Spleen (tissue), 7 donors: ENCODE measurements around the gene ACTG1.

Experiments used
- POLR2A ChIP-seq, 3 donors: fragments of 450-650 bp; IDR thresholded peaks; one replicate each; pipeline ENCODE4 v1.5.1; 2017; ENCODE audit warnings: antibody characterized with exemption in 3 of 3, mild to moderate bottlenecking in 1 of 3
- POLR2AphosphoS5 ChIP-seq, 3 donors: sonication (generic); formaldehyde crosslinking; IDR thresholded peaks; one replicate each; pipeline ENCODE4 v1.5.1; 2017; ENCODE audit warnings: antibody characterized with exemption in 3 of 3
- TF ChIP-seq, protein P1 (sequence below), 11 experiments: fragments of 200-600 bp in 7 of 11; fragments of 450-650 bp in 4 of 11; sonication (generic) in 4 of 11; IDR thresholded peaks in 8 of 11; conservative IDR thresholded peaks in 3 of 11; 1 replicate in 7 of 11; 2 replicates in 4 of 11; pipeline versions ENCODE4 v1.4.0 to v1.8.0; 2016 to 2021; ENCODE audit warnings: antibody characterized with exemption in 11 of 11, inconsistent platforms in 4 of 11, mild to moderate bottlenecking in 1 of 11
- donor health status: DM: no; HTN: no; CAD: no; lungs with moderate emphysema.
- donor health status: DM: no; HTN: no; CAD: no.
- donor health status: DM: no; HTN: no; CAD: no.

GRCh38 chr17:81545160-81545949, 32.8 kb upstream of the ACTG1 start:
- TF ChIP-seq POLR2A (IDR thresholded peaks at IDR 0.05) = no peak
- TF ChIP-seq POLR2AphosphoS5 (IDR thresholded peaks at IDR 0.05) = peak in 1 of 3 donors; percentile 8
- TF ChIP-seq, protein P1, sequence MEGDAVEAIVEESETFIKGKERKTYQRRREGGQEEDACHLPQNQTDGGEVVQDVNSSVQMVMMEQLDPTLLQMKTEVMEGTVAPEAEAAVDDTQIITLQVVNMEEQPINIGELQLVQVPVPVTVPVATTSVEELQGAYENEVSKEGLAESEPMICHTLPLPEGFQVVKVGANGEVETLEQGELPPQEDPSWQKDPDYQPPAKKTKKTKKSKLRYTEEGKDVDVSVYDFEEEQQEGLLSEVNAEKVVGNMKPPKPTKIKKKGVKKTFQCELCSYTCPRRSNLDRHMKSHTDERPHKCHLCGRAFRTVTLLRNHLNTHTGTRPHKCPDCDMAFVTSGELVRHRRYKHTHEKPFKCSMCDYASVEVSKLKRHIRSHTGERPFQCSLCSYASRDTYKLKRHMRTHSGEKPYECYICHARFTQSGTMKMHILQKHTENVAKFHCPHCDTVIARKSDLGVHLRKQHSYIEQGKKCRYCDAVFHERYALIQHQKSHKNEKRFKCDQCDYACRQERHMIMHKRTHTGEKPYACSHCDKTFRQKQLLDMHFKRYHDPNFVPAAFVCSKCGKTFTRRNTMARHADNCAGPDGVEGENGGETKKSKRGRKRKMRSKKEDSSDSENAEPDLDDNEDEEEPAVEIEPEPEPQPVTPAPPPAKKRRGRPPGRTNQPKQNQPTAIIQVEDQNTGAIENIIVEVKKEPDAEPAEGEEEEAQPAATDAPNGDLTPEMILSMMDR (IDR thresholded peaks at IDR 0.05 in 8 of 11, conservative IDR thresholded peaks at IDR 0.05 in 3 of 11) = no peak
